CD4-positive, alpha-beta T cell (primary cell): ENCODE measurements around the gene ADARB2. TPM values are rescaled to one million over a fixed set of nuclear protein-coding genes. Genes with fewer than 3 reads are reported as not detected.

Experiments used
- ATAC-seq: fragments of 200-7000 bp; cut with Tn5 transposase; one replicate; pipeline ENCODE4 v1.10.0; 2022; ENCODE audit warnings: mild to moderate bottlenecking; ENCODE audit not compliant: poor library complexity
- CTCF ChIA-PET: fragments of 350-600 bp; sonication (Branson Sonifier 250); formaldehyde crosslinking; loops from one replicate; lab custom pipeline; 2021; ENCODE audit warnings: antibody characterized with exemption, inconsistent platforms; lab: Charles Lee
- POLR2A ChIA-PET: fragments of 350-600 bp; sonication (Branson Sonifier 250); formaldehyde crosslinking; loops from one replicate; lab custom pipeline; 2021; ENCODE audit warnings: antibody characterized with exemption, inconsistent platforms; lab: Charles Lee
- DNase-seq, 14 experiments: peaks; one replicate each; pipeline ENCODE4 v3.0.0-alpha.2; 2013 to 2020; ENCODE audit warnings: mixed read lengths in 2 of 14
- H3K27ac ChIP-seq, 2 donors: one replicate each; pipeline versions ENCODE4 v1.5.1 to v1.7.0; 2013; ENCODE audit warnings: low read length in 2 of 2, low read depth in 1 of 2, mild to moderate bottlenecking in 1 of 2
- H3K27me3 ChIP-seq, 2 experiments: 1 replicate in 1 of 2; 2 replicates in 1 of 2; pipeline versions ENCODE4 v1.6.1 to v1.7.0; 2013; ENCODE audit warnings: low read length in 2 of 2, control low read depth in 1 of 2, mild to moderate bottlenecking in 1 of 2, moderate library complexity in 1 of 2; ENCODE audit not compliant: insufficient read depth in 2 of 2, control insufficient read depth in 1 of 2
- H3K36me3 ChIP-seq: one replicate; pipeline ENCODE4 v1.6.1; 2013; ENCODE audit warnings: low read length, control low read depth; ENCODE audit not compliant: insufficient read depth
- H3K4me1 ChIP-seq: one replicate; pipeline ENCODE4 v1.6.1; 2013; ENCODE audit warnings: low read length, control low read depth; ENCODE audit not compliant: insufficient read depth
- H3K4me3 ChIP-seq: one replicate; pipeline ENCODE4 v1.5.1; 2013; ENCODE audit warnings: mild to moderate bottlenecking, low read length, moderate library complexity
- H3K9me3 ChIP-seq, 2 experiments: 1 replicate in 1 of 2; 2 replicates in 1 of 2; pipeline versions ENCODE4 v1.6.1 to v1.7.0; 2013; ENCODE audit warnings: low read length in 2 of 2, mild to moderate bottlenecking in 2 of 2, control low read depth in 1 of 2, moderate library complexity in 1 of 2; ENCODE audit not compliant: control insufficient read depth in 1 of 2, insufficient read depth in 1 of 2
- H3K27ac Mint-ChIP-seq: one replicate; pipeline ENCODE4 v1.8.0; 2020; ENCODE audit warnings: mixed read lengths
- H3K27me3 Mint-ChIP-seq: one replicate; pipeline ENCODE4 v1.8.0; 2021; ENCODE audit warnings: mixed read lengths
- H3K36me3 Mint-ChIP-seq: one replicate; pipeline ENCODE4 v1.8.0; 2021; ENCODE audit warnings: low read depth, mixed read lengths
- H3K4me1 Mint-ChIP-seq: one replicate; pipeline ENCODE4 v1.8.0; 2021; ENCODE audit warnings: low read depth, mixed read lengths
- H3K4me3 Mint-ChIP-seq: one replicate; pipeline ENCODE4 v1.8.0; 2020; ENCODE audit warnings: mild to moderate bottlenecking, mixed read lengths
- H3K9me3 Mint-ChIP-seq: one replicate; pipeline ENCODE4 v1.8.0; 2020; ENCODE audit warnings: mixed read lengths
- intact Hi-C, 2 experiments: fragments of 100-400 bp; cut with DNase I in 1 of 2; cut with micrococcal nuclease in 1 of 2; formaldehyde crosslinking; loops; one replicate each; pipeline versions ENCODE4 v1.15.1 to v1.9.0; 2023 to 2025; cut with DNase I, micrococcal nuclease
- total RNA-seq, 174 experiments: library from RNA in 2 of 174; stranded (reverse) in 2 of 174; gene quantifications; one replicate each; pipeline ENCODE4 v1.2.3 and lab custom pipeline; 2021 to 2026
- TF ChIP-seq, protein P1 (sequence below): fragments of 200-600 bp; IDR thresholded peaks from one replicate; pipeline ENCODE4 v1.8.0; 2022; ENCODE audit warnings: antibody characterized with exemption, mild to moderate bottlenecking

The ADARB2 gene
- total RNA-seq, 2 experiments from 2014 or later = 0.14 TPM; not detected in 1

DNA sequence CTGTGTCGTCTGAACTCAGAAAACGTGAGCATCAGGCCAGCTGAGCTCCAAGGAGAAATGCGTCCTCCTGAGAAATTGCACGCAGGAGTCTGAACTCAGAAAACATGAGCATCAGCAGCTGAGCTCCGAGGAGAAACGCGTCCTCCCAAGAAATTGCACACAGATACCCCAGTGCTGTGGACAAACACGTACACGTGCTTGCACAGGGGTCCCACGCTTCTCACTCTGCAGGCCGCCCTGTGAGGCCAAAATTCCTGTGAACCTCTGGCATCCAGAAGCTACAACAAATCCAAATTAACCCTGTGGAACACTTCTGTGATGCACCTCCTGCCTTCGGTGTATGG lies 547.3 kb downstream of the ADARB2 start:
- intact Hi-C loops = no loop called here
- DNase-seq = no peak
- Histone ChIP-seq H3K4me1 (peaks cover 3% of the 10 kb centered on the region), H3K27ac (no peak overlapping the region), H3K36me3 (no peaks in the 10 kb centered on the region), H3K27me3 (no peaks in the 10 kb centered on the region), H3K4me3 (no peak overlapping the region), H3K9me3 (peaks cover 0 to 4% of the 10 kb centered on the region in 2 experiments)
- ATAC-seq = no peak
- TF ChIP-seq, protein P1, sequence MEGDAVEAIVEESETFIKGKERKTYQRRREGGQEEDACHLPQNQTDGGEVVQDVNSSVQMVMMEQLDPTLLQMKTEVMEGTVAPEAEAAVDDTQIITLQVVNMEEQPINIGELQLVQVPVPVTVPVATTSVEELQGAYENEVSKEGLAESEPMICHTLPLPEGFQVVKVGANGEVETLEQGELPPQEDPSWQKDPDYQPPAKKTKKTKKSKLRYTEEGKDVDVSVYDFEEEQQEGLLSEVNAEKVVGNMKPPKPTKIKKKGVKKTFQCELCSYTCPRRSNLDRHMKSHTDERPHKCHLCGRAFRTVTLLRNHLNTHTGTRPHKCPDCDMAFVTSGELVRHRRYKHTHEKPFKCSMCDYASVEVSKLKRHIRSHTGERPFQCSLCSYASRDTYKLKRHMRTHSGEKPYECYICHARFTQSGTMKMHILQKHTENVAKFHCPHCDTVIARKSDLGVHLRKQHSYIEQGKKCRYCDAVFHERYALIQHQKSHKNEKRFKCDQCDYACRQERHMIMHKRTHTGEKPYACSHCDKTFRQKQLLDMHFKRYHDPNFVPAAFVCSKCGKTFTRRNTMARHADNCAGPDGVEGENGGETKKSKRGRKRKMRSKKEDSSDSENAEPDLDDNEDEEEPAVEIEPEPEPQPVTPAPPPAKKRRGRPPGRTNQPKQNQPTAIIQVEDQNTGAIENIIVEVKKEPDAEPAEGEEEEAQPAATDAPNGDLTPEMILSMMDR = no peak
- Mint-ChIP-seq H3K4me3 (no peak overlapping the region), H3K27ac (no peak overlapping the region), H3K27me3 (no peaks in the 10 kb centered on the region), H3K36me3 (no peaks in the 10 kb centered on the region), H3K9me3 (no peaks in the 10 kb centered on the region), H3K4me1 (peaks cover 11% of the 10 kb centered on the region)
- CTCF ChIA-PET = no interaction called here
- POLR2A ChIA-PET = no interaction called here

DNA sequence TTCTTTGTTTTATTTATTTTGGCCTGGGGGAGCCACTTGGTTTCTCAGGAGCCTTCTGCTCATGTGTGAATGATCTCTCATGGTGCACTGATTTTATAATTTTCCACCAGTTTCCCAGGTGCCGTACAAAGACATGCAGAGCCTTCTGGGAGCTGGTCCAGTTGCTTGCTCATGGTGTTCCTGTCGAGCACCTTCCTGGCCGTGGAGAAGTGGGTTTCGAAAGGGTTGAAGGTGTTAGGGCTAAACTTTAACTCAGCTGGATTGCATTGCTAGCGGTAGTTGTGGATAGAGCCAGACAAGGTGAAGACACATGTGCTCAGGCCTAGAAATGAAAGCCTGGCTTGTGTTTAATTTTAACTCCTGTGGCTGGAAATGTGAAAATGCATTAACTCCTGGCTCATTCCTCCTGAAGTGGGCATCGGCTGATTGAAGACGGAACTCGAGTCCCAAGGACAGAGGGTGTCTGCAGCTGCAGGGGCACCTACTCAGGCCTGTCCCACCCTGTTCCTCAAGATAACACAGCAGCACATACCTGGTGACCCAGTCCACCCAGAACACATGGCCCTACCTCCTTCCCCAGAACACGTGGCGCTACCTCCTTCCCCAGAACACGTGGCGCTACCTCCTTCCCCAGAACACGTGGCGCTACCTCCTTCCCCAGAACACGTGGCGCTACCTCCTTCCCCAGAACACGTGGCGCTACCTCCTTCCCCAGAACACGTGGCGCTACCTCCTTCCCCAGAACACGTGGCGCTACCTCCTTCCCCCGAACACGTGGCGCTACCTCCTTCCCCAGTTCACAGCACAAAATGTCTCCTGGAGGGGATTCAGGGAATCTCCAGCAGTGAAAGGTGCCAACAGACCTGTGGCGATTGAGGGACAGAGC lies 547.9 kb downstream of the ADARB2 start:
- Mint-ChIP-seq H3K27me3 (no peaks in the 10 kb centered on the region), H3K36me3 (no peaks in the 10 kb centered on the region), H3K27ac (no peak overlapping the region), H3K9me3 (no peaks in the 10 kb centered on the region), H3K4me3 (no peak overlapping the region), H3K4me1 (peaks cover 11% of the 10 kb centered on the region)
- Histone ChIP-seq H3K36me3 (no peaks in the 10 kb centered on the region), H3K4me3 (no peak overlapping the region), H3K4me1 (peaks cover 3% of the 10 kb centered on the region), H3K9me3 (peaks cover 0 to 4% of the 10 kb centered on the region in 2 experiments), H3K27ac (no peak overlapping the region), H3K27me3 (no peaks in the 10 kb centered on the region)
- DNase-seq = no peak
- intact Hi-C loops = no loop called here
- POLR2A ChIA-PET = no interaction called here
- ATAC-seq = no peak
- TF ChIP-seq, protein P1 = no peak
- CTCF ChIA-PET = no interaction called here

DNA sequence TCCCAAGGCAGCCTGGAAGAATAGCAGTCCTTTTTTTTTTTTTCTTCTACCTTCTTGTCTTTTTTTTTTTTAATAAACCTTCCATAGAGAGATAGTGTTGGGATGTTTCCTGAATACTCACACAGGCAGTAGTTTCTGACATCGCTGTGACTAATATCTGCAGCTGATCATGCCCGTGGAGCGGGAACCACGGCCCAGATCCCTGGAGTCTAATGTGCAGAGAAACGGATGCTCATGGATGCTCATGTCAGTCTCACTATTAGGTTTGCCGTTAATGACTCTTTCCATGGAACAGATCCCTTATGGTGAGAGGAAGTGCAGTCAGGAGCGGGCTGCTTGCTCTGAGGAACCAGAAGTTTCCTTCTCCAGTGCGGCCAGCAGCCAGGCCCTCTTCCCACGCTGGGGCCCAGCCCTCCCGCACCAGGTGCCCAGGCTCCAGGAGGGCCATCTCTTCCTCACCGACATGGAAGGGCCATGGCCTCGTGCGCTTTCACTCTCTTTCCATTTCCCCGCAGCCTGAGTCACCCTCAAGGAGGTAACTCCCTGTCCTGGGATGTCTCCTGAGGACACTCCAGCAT lies 548.7 kb downstream of the ADARB2 start:
- TF ChIP-seq, protein P1 = no peak
- CTCF ChIA-PET = no interaction called here
- Histone ChIP-seq H3K36me3 (no peaks in the 10 kb centered on the region), H3K27ac (no peak overlapping the region), H3K4me3 (no peak overlapping the region), H3K27me3 (no peaks in the 10 kb centered on the region), H3K4me1 (no peaks in the 10 kb centered on the region), H3K9me3 (peaks cover 0 to 4% of the 10 kb centered on the region in 2 experiments)
- POLR2A ChIA-PET = no interaction called here
- H3K36me3 Mint-ChIP-seq = no peaks in the 10 kb centered on the region
- intact Hi-C loops = no loop called here
- no peaks in the 10 kb centered on the region for H3K9me3 Mint-ChIP-seq
- no peak for ATAC-seq
- H3K4me1 Mint-ChIP-seq = peaks cover 6% of the 10 kb centered on the region
- no peak overlapping the region for H3K27ac Mint-ChIP-seq
- H3K4me3 Mint-ChIP-seq = no peak overlapping the region
- no peak for DNase-seq
- peaks cover under 1% of the 10 kb centered on the region for H3K27me3 Mint-ChIP-seq
